HG02623 (cell line): ENCODE measurements around the gene NUCB1.
A peak's percentile ranks its signal among the peaks of the same experiment; 100 is the strongest.

ENCODE experiments used
- ATAC-seq: cut with Tn5 transposase; IDR thresholded peaks from one replicate; pipeline ENCODE4 v1.9.1; 2021; ENCODE audit warnings: moderate library complexity; ENCODE audit not compliant: unreplicated experiment

NUCB1 gene

DNA sequence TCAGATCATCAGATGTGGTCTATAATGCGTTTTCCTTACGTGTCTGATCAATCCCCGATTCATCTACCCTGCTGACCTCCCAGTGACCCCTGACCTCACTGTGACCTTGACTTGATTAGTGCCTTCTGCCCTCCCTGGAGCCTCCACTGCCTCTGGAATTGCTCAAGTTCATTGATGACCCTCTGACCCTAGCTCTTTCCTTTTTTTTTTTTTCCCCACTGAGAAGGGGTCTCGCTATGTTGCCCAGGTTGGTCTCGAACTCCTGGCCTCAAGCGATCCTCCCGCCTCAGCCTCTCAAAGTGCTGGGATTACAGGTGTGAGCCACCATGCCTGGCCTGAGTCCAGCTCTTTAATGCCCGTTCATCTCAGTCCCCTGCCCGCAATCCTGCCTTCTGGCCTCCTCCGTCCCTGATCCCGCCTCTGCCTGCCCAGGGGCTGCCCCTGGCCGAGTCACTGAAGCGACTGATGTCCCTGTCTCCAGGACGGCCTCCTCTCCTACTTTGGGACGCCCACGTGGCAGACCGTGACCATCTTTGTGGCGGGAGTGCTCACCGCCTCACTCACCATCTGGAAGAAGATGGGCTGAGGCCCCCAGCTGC lies 61.0 kb downstream of the NUCB1 start:
- ATAC-seq: no peak

DNA sequence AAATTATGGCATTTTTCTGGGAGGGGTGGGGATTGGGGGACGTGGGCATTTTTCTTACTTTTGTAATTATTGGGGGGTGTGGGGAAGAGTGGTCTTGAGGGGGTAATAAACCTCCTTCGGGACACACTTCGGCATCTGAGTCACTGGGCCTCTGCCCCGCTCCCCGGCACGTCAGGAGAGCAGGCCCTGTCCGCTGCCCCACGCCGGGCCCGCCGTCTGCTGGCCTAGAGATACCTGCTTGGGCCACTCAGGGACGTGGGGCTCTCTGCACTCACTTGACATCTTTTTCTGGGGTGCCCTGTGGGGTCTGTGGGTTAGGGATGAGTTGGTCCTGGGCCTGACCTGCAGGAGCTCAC lies 61.5 kb downstream of the NUCB1 start:
- no peak for ATAC-seq

GRCh38 chr19:48962029-48962848 lies 62.1 kb downstream of the NUCB1 start:
- ATAC-seq: no peak

- ATAC-seq: no peak
These were observed 62.7 kb downstream of the NUCB1 start for GRCh38 chr19:48962849-48963165.

DNA sequence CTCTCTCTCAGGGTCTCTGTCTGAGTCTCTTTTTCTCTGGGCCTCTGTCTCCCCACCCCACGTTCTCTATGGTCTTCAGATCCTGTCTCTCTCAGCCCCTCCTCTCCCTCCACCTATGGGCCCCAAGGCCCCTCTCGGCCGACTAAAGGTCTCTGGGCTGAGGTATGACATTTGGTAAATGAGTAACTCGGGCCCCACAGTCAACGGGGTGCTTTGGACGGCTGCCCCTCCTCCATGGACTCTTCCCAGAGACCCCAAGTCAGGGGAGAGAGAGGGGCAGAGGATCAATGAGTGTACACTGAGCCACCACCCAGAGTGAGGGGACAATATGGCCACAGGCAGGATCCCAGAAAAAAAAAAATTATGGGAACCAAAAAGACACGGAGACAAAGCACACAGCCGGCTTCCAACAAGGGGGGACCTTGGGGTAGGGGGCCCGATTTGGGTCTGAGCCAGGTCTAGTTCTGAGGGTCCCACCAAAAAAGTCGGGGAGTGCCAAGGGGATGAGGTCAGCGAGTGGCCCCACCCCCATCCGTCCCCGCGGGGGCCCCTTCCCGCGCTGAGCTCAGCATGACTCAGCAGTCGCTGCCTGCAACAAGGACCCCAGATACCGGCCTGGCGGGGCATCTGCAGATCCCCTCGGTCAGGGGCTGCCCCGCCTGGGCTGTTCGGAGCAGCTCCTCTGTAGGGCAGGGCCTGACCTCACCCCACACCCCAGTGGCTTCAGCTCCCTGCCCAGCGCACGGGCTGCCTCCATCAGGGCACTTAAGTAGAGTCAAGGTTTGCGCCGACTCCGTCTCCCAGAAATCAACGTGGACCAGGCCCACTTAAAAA lies 63.5 kb downstream of the NUCB1 start:
- no peak for ATAC-seq

DNA sequence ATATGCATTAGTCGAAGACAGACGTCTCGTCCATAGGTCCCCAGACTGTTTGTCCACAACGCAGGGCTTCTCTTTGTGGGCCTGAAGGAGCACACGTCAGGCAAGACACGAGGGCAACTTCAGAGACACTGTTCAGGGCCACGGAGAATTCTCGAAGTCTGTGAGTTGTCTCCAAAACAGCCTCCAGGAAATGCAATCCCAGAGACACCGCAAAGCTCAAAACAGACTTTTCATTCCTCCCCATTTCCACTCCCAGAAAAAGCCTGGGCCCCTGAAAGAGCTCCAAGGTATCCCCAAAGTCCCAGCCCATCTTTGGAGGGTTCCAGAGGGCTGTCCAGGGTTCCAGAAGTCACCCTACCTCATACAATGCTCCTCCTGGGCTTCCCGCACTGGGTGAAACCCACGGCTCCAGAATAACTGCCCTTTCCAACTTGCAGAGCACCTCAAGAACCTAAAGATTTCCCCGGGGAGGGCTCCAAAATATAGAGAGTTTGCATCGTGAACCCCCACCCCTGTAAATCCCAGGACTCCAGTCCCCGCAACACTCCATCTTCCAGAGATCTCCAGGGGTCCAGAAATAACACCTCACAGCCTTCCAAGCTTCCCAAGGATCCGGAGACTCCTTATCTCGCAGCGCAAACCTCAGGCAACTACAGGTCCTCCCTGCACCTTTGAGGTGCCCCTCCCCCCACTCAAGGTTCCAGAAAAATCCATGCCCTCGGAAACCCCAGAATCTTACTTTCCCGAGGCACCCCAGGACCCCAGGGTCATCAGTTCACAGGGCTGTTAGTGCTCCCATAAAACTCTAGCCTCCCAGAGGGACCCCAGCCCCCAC lies 64.3 kb downstream of the NUCB1 start:
- no peak for ATAC-seq

DNA sequence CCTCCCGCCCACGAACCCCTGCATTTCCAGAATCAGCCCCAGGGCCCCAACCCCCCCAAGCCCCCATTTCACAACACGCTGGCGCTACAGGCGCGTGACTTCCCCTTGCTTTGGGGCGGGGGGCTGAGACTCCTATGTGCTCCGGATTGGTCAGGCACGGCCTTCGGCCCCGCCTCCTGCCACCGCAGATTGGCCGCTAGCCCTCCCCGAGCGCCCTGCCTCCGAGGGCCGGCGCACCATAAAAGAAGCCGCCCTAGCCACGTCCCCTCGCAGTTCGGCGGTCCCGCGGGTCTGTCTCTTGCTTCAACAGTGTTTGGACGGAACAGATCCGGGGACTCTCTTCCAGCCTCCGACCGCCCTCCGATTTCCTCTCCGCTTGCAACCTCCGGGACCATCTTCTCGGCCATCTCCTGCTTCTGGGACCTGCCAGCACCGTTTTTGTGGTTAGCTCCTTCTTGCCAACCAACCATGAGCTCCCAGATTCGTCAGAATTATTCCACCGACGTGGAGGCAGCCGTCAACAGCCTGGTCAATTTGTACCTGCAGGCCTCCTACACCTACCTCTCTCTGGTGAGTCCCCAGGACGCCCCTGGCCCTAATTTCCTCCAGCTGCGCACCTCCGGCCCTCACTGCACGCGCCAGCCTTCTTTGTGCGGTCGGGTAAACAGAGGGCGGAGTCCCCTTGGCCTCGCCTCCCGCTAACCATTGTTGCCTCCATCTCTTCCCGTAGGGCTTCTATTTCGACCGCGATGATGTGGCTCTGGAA lies 65.1 kb downstream of the NUCB1 start, which contains the start of gene FTL:
Gene FTL, plus strand, starts transcription at position 270 of the 766 bp plus-strand sequence. Its CDS starts 199 bp downstream, at position 469.
- ATAC-seq: peak; percentile 59

DNA sequence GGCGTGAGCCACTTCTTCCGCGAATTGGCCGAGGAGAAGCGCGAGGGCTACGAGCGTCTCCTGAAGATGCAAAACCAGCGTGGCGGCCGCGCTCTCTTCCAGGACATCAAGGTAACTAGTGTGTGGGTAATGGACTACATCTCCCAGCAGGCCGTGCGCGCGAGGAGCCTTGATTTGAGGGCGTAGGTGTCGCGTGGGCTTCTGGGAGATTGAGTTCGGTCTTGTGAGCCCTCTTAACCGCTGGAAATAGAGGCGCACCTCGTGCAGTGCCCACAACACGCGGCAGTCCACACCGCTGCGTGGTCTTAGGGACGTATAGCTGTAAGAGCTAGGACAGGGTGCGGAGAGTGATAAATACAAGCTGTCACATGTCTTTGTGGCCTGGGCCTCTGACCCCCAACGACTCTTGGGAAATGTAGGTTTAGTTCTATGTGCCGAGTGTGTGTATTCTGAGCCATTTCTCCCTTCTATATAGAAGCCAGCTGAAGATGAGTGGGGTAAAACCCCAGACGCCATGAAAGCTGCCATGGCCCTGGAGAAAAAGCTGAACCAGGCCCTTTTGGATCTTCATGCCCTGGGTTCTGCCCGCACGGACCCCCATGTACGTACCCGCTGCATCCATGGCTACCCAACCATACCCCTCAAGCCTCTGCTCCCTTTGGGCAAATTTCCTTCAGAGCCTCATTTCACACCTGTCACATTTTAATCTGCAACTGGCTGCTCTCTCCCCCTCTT lies 65.9 kb downstream of the NUCB1 start:
- peak; percentile 18 for ATAC-seq

- ATAC-seq: no peak
These were observed 66.6 kb downstream of the NUCB1 start for GRCh38 chr19:48966541-48967345.

DNA sequence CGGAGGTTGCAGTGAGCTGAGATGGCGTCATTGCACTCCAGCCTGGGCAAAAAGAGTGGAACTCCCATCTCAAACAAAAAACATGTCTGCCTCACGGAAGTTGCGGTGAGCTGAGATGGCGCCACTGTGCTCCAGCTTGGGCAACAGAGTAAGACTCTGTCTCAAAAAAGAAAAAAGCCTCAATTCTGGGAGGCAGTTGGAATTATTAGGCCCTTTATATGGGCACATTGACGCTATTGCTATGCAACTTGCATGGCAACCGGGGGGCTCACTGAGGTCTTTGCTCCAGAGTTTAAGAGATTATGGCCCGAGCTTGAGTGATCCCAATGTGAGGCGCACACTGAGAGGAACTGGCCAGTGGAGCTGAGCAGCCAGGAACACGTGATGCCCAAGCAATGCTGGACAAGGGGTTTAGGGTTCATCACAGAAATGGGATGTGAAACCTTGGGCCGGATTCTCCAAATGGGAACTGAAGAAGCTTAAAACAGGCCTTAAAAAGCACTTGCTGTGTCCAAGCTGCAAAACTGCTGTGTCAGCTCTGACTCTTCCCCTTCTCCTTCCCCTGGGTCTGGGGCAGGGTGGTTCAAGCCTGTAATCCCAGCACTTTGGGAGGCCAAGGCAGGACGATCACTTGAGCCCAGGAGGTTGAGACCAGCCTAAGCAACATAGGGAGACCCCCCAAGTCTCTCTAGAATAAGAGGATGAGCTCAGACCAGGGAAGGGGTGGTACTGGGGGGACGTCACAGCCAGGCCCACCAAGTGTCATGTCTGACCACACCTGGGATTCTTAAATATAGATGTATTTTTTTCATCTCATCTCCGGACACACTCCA lies 67.5 kb downstream of the NUCB1 start:
- no peak for ATAC-seq

GRCh38 chr19:48968179-48968661 lies 68.1 kb downstream of the NUCB1 start:
- no peak for ATAC-seq

DNA sequence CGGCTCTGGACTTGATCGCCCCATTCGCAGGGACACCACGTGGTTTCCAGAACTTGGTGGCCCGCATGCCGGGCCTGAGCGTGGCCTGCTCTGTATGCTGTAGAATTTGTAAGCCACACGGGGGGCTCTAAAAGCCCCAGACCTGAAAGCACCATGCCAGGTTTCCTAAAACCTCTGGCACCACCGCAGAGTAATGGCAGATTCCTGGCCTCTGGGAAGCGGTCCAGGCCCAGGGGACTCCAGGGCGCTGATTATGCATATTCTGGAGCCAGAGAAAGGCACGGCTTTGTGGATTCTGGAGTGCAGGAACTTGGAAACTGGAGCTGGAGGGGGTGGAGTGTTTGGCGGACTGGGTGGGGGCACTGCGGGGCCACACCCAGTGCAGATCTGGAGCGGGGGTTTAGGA lies 68.7 kb downstream of the NUCB1 start:
- ATAC-seq: no peak

- ATAC-seq: no peak
These were observed 69.4 kb downstream of the NUCB1 start for GRCh38 chr19:48969276-48970138.

DNA sequence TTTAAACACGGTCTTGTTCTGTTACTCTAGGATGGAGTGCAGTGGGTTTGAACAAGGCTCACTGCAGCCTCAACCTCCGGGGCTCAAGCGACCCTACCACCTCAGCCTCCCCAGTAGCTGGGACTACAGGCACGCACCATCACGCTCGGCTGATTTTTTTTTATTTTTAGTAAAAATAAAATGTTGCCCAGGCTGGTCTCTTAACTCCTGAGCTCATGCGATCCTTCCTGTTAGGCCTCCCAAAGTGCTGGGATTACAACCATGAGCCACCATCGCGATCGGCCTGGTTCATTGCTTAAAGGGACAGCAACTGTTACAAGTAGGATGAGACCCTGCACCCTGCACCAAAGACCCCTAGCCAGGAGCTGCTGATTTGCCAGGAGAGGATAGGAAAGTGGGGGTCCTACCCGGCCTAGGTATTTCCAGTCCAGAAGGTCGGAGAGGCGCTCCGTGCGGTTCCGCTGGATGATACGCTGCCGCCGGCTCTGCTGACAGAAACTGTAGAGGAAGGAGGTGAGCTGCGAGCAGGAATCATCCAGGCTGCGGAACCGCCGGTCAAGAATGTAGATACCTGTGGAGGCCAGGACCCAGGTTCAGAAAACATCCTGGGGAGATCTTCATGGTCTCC lies 70.1 kb downstream of the NUCB1 start:
- ATAC-seq: no peak

- ATAC-seq: no peak
These were observed 70.8 kb downstream of the NUCB1 start for GRCh38 chr19:48970923-48971395.
